AG04450 (cell line): ENCODE measurements around the gene DNPEP. TPM values are rescaled to one million over a fixed set of nuclear protein-coding genes. Genes with fewer than 3 reads are reported as not detected.

Source experiments
- CTCF ChIA-PET: fragments of 300-600, 350-600 bp; formaldehyde crosslinking; extraction: SDS; loops from one replicate; lab custom pipeline; 2022; ENCODE audit warnings: antibody characterized with exemption, inconsistent platforms; lab: Charles Lee
- POLR2A ChIA-PET: fragments of 350-600 bp; formaldehyde crosslinking; extraction: SDS; loops from one replicate; lab custom pipeline; 2021; ENCODE audit warnings: antibody characterized with exemption, inconsistent platforms; lab: Yijun Ruan, JAX
- DNase-seq: peaks from one replicate; pipeline ENCODE4 v3.0.0-alpha.2; 2011; ENCODE audit warnings: low read depth, low spot score
- H3K27ac ChIP-seq: one replicate; pipeline ENCODE4 v1.5.1; 2012; ENCODE audit warnings: low read depth, low read length, control low read depth
- H3K27me3 ChIP-seq: one replicate; pipeline ENCODE4 v1.6.0; 2012; ENCODE audit warnings: low read length; ENCODE audit not compliant: control insufficient read depth, insufficient read depth
- H3K4me3 ChIP-seq: 2 replicates; pipeline ENCODE4 v1.5.1; 2011; ENCODE audit warnings: mild to moderate bottlenecking, low read depth, low read length, control low read depth
- H3K9me3 ChIP-seq: 2 replicates; pipeline ENCODE4 v1.5.1; 2012; ENCODE audit warnings: low read length; ENCODE audit not compliant: control insufficient read depth, insufficient read depth
- polyA plus RNA-seq: library from polyadenylated mRNA; depleted of rRNA; stranded (reverse); fragments of >200 nt; gene quantifications from 2 replicates; pipeline ENCODE4 v1.2.3, GENCODE V29; 2011
- TF ChIP-seq, protein P1 (sequence below): IDR thresholded peaks from 2 replicates; pipeline ENCODE4 v1.5.1; 2011; ENCODE audit warnings: low read depth, low read length, control low read depth, inconsistent platforms

Gene DNPEP
- polyA plus RNA-seq, 1 experiment = 41.5 TPM

DNA sequence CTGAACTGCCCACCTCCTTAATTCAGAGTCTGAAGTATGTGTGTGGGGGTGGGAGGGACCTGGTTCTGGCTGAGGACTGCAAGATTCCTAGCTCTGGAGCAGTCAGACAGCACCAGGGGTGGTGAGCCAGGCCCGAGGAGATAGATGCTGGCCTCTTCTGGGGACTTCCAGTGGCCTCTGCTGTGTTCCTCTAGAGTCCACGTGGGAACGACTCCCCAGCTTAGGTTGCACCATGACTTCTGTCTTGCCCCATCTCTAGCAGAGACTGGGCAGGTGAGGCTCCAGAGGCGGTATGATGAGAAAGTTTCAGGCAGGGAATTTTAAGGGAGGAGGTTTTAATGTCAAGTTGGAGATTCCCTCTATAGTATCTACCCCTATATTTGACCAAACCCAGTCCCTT, 33.1 kb downstream of the DNPEP start:
- TF ChIP-seq, protein P1, sequence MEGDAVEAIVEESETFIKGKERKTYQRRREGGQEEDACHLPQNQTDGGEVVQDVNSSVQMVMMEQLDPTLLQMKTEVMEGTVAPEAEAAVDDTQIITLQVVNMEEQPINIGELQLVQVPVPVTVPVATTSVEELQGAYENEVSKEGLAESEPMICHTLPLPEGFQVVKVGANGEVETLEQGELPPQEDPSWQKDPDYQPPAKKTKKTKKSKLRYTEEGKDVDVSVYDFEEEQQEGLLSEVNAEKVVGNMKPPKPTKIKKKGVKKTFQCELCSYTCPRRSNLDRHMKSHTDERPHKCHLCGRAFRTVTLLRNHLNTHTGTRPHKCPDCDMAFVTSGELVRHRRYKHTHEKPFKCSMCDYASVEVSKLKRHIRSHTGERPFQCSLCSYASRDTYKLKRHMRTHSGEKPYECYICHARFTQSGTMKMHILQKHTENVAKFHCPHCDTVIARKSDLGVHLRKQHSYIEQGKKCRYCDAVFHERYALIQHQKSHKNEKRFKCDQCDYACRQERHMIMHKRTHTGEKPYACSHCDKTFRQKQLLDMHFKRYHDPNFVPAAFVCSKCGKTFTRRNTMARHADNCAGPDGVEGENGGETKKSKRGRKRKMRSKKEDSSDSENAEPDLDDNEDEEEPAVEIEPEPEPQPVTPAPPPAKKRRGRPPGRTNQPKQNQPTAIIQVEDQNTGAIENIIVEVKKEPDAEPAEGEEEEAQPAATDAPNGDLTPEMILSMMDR = no peak
- POLR2A ChIA-PET = no interaction called here
- H3K27me3 ChIP-seq = peaks cover 28% of the 10 kb centered on the region
- no peak overlapping the region for H3K27ac ChIP-seq
- CTCF ChIA-PET = interaction anchor here (1.5 to 2.8 kb wide), 2 partner anchors 12 to 175 kb away, joined by 5 to 8 read pairs; no protein-coding TSS in a partner anchor
- H3K9me3 ChIP-seq = peaks cover 5% of the 10 kb centered on the region; the same call in 1 of the 2 replicates
- DNase-seq = no peak
- no peak overlapping the region for H3K4me3 ChIP-seq

DNA sequence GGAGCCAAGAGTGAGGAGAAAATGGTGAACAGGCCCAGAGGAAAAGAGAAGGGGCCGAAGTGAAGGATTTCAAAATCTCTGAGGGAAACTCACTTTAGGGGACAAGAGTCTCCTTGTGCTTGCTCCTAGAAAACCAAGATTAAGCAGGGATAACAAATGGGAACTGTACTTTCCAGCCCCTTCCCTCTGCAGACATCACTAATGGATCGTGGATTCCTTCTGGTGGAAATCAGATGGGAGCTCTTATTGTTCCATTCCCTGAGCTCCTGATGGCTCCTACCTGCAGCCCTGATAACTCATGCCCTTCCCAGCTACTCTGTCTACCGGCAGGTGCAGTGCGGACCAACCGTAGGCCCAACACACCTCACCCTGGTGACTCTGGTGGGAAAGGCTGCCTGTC, 34.6 kb downstream of the DNPEP start:
- peaks cover 18% of the 10 kb centered on the region for H3K27me3 ChIP-seq
- POLR2A ChIA-PET = no interaction called here

DNA sequence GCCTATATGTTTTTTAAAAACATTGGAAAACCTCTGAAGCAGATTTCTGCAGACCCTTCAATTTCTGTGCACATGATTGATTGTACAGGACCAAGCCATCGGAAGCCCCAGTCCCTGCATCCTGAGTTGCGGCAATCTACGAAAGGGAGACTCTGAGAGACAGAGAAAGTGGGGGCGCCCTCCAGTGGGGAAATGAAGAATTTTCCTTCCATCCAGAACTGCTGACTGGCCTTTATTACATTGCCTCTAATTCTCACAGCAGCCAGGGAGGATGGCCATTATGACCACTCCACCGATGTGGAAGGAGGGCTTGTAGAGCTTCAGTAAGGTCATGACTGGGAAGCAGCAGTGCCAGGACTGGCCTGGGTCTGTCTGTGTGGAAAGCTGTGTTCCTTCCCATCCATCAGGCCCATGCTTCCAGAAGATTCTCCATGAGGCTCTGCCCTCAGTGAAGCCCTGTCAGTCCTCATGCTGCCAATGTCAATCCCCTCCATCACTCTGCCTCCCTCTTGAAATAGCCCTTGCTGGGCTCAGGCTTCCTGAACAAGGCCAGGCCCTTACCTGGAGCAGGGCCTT, 35.2 kb downstream of the DNPEP start:
- no peak overlapping the region for H3K27ac ChIP-seq
- TF ChIP-seq, protein P1 = peak; percentile 67
- H3K4me3 ChIP-seq = no peak overlapping the region
- CTCF ChIA-PET = interaction anchor here (0.6 to 2.8 kb wide), 9 partner anchors 17 to 358 kb away, joined by 3 to 8 read pairs (median 4); no protein-coding TSS in a partner anchor
- H3K27me3 ChIP-seq = peaks cover 16% of the 10 kb centered on the region
- H3K9me3 ChIP-seq = no peaks in the 10 kb centered on the region
- no peak for DNase-seq
- POLR2A ChIA-PET = no interaction called here

More for the DNA sequence above, 34.6 kb downstream of the DNPEP start:
- no peak overlapping the region for H3K27ac ChIP-seq
- DNase-seq = no peak
- CTCF ChIA-PET = interaction anchor here (0.6 to 2.8 kb wide), 11 partner anchors 14 to 358 kb away, joined by 3 to 8 read pairs (median 4); no protein-coding TSS in a partner anchor
- H3K4me3 ChIP-seq = no peak overlapping the region
- TF ChIP-seq, protein P1 = no peak
- peaks cover 1% of the 10 kb centered on the region; the same call in 1 of the 2 replicates for H3K9me3 ChIP-seq

DNA sequence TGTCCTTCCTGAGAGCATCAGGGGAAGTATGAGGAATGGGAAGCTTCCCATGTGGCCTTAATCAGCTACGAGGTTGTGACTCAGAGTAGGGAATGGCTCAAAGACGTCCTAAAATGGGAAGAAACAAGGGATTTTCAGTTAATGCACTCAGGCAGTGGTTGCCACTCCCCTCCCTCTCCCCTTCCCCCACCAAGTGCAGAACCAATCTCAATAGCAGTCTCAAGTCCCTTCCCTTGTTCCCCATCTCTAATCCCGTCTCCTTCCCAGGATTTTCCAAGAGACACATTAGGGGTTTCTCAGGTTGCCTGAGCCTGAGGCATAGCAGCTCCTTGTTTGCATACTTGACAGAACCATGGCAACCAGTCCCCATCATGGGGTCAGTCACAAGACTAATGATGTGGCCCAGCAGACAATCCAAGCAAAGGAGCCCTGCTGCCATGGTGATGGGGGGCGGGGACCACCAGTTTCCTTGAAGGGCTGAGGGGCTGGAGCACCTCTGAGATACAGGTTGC, 36.9 kb downstream of the DNPEP start:
- CTCF ChIA-PET = interaction anchor here (1.2 to 1.3 kb wide), 2 partner anchors 17 to 55 kb away, joined by 3 to 6 read pairs; no protein-coding TSS in a partner anchor
- no peak overlapping the region for H3K27ac ChIP-seq
- no peak for DNase-seq
- POLR2A ChIA-PET = no interaction called here
- TF ChIP-seq, protein P1 = no peak
- no peaks in the 10 kb centered on the region for H3K9me3 ChIP-seq
- H3K27me3 ChIP-seq = peaks cover 12% of the 10 kb centered on the region
- no peak overlapping the region for H3K4me3 ChIP-seq

DNA sequence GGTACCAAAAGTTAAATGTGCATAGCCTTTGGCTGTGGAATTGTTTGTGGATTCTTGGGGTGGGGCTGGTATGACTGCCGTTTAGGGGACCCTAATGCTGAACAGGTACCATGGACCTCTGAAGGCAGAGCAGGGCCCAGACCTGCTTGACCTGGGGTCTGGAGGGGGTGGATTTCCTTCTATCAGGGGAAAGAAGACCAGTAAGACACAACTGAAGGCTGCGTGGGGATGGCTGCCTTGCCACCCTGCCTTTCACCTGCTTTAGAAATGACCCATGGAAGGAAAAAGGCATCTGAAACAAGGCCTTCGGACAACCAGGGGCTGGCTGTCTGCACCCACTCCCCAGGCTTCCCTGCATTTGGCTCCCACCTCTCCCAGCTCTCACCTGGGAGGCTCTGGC, 37.5 kb downstream of the DNPEP start:
- TF ChIP-seq, protein P1 = no peak
- no peaks in the 10 kb centered on the region for H3K9me3 ChIP-seq
- no peak overlapping the region for H3K4me3 ChIP-seq
- no peak overlapping the region for H3K27ac ChIP-seq
- DNase-seq = no peak
- POLR2A ChIA-PET = no interaction called here
- CTCF ChIA-PET = interaction anchor here (1.2 kb wide), 1 partner anchor 55 kb away, joined by 6 read pairs; no protein-coding TSS in a partner anchor
- H3K27me3 ChIP-seq = peaks cover 16% of the 10 kb centered on the region
